HEK293T (cell line): ENCODE results near the gene NPFFR1.

Experiments
- CTBP1 ChIP-seq: fragments of 450-650 bp; IDR thresholded peaks from 2 replicates; pipeline ENCODE4 v1.6.1; 2016; ENCODE audit warnings: borderline replicate concordance
- ELF4 ChIP-seq: fragments of 450-650 bp; IDR thresholded peaks from 2 replicates; pipeline ENCODE4 v1.6.1; 2017; ENCODE audit warnings: antibody characterized with exemption
- FOXA1 ChIP-seq: fragments of 450-650 bp; IDR thresholded peaks from 2 replicates; pipeline ENCODE4 v1.6.1; 2016; ENCODE audit warnings: mild to moderate bottlenecking
- FOXM1 ChIP-seq: fragments of 450-650 bp; IDR thresholded peaks from 2 replicates; pipeline ENCODE4 v1.6.1; 2017; ENCODE audit warnings: mild to moderate bottlenecking, borderline replicate concordance
- HDGF ChIP-seq: fragments of 450-650 bp; IDR thresholded peaks from 2 replicates; pipeline ENCODE4 v1.6.1; 2017; ENCODE audit warnings: antibody characterized with exemption, borderline replicate concordance
- NFRKB ChIP-seq: fragments of 450-650 bp; IDR thresholded peaks from 2 replicates; pipeline ENCODE4 v1.6.1; 2016; ENCODE audit warnings: mild to moderate bottlenecking, moderate library complexity
- SP1 ChIP-seq: fragments of 450-650 bp; IDR thresholded peaks from 2 replicates; pipeline ENCODE4 v1.6.1; 2017
- TARDBP ChIP-seq: fragments of 450-650 bp; IDR thresholded peaks from 2 replicates; pipeline ENCODE4 v1.6.1; 2016

DNA sequence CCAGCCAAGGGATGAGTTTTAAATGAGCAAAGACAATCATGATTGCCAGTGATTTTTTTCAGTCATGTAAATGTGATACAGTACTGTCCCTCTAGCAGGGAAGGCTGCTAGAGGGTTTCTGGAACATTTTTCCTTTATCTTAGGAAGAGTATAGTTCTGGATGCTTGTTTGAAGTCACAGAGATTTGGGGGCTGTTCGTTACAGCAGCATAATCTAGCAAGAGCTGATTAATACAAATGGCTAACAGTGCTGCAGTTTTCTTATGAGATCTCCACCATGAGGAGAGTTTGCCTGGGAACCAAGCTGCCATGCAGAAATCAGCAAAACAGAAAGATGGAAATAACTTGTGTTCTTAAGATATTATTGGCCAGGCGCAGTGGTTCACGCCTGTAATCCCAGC is 42.7 kb downstream of the NPFFR1 start:
- no peak for TF ChIP-seq FOXA1
- TF ChIP-seq FOXM1 = no peak
- no peak for TF ChIP-seq SP1
- TF ChIP-seq TARDBP = no peak
- TF ChIP-seq ELF4 = no peak
- TF ChIP-seq NFRKB = no peak
- no peak for TF ChIP-seq HDGF
- no peak for TF ChIP-seq CTBP1
